ENCODE results near the gene MXI1.
"Not testable (repeated sequence)": the region's sequence is repeated elsewhere in the genome, so short reads cannot be mapped to it uniquely, and the experiment has no call there.

Gene MXI1

DNA sequence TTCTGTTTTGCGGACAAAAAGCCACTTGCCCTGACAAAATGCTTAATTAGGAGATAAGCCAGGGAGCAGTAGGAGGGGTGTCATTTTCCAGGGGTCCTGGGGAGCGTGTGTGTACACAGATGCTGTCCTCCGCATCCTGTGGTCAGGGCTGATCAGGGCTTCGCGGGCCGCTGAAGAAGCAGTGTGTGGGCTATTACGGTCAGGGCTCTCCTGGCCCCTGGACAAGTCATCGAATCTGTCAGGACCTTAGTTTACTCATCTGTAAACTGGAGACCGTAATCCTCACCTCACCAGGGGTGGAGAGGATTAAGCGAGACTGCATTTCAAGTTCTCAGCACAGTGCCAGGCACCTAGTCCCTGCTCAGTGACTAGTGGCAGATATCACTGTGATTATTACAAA is 26.0 kb upstream of the MXI1 start:
- DNase-seq (ENCODE audit: low spot score): no peak

DNA sequence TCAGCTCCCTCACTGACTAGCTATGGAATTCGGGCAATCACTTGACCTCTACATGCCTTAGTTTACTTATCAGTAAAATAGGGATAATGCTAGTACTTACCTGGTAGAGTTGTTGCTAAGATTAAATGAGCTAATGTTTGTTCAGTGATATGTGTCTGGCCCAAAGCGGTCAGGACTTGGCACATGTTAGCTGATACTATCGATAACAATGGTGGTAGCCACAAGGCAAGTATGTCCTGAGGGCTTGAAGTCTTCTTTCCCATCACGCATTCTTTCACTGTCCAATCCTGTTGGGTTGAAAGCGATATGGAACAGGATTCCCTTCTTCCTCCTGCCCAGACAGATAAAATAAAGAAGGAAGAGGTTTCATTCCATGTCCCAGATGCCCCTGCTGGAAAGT is 25.5 kb upstream of the MXI1 start:
- no peak for DNase-seq (ENCODE audit: low spot score)

- no peak for DNase-seq (ENCODE audit: low spot score)
Measured at GRCh38 chr10:110184398-110184797, 23.0 kb upstream of the MXI1 start.

DNA sequence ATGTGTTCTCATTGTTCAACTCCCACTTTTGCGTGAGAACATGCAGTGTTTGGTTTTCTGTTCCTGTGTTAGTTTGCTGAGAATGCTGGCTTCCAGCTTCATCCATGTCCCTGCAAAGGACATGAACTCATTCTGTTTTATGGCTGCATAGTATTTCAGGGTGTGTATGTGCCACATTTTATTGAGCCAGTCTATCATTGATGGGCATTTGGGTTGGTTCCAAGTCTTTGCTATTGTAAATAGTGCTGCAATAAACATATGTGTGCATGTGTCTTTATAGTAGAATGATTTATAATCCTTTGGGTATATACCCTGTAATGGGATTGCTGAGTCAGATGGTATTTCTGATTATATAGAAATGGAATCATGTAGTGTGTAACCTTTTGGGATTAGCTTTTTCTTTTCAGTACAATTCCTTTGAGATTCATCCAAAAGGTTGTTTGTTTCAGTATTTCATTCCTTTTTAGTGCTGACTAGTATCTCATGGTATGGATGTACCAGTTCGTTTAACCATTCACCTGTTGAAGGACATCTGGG is 21.7 kb upstream of the MXI1 start:
- not testable (repeated sequence) for DNase-seq (ENCODE audit: low spot score)

DNA sequence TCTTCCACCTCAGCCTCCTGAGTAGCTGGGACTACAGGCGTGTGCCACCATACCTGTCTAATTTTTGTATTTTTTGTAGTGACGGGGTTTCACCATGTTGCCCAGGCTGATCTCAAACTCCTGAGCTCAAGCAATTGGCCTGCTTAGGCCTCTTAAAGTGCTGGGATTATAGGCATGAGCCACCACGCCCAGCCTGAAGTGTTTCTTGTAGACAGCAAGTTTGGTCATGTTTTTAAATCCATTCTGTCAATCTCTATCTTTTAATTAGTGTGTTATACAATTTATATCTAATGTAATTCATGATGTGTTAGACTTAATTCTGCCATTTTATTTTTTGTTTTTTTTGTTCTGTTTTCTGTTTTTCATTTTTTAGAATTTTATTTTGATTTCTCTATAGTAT is 17.2 kb upstream of the MXI1 start:
- DNase-seq (ENCODE audit: low spot score): no peak

GRCh38 chr10:110192552-110192951 is 14.9 kb upstream of the MXI1 start:
- no peak for DNase-seq (ENCODE audit: low spot score)

DNA sequence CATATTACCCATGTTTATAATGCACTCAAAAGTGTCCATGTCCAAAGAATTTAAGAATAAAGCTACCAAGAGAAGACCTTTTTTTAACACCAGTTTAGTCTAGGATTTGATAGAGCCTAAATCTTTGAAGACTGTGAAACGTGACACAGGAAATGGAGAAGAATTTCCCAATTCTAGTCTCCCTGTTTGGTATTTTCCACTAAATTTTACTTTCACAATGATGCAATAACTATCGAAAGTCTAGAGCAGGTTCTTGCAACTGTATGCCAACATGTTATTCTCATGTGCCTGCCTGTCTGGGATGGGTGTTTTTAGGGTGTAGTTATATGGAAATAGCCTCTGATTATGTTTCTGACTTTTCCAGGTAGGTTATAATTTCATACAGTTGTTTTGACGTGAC is 6.9 kb upstream of the MXI1 start:
- no peak for DNase-seq (ENCODE audit: low spot score)

GRCh38 chr10:110201046-110201445 is 6.4 kb upstream of the MXI1 start:
- not testable (repeated sequence) for DNase-seq (ENCODE audit: low spot score)

DNA sequence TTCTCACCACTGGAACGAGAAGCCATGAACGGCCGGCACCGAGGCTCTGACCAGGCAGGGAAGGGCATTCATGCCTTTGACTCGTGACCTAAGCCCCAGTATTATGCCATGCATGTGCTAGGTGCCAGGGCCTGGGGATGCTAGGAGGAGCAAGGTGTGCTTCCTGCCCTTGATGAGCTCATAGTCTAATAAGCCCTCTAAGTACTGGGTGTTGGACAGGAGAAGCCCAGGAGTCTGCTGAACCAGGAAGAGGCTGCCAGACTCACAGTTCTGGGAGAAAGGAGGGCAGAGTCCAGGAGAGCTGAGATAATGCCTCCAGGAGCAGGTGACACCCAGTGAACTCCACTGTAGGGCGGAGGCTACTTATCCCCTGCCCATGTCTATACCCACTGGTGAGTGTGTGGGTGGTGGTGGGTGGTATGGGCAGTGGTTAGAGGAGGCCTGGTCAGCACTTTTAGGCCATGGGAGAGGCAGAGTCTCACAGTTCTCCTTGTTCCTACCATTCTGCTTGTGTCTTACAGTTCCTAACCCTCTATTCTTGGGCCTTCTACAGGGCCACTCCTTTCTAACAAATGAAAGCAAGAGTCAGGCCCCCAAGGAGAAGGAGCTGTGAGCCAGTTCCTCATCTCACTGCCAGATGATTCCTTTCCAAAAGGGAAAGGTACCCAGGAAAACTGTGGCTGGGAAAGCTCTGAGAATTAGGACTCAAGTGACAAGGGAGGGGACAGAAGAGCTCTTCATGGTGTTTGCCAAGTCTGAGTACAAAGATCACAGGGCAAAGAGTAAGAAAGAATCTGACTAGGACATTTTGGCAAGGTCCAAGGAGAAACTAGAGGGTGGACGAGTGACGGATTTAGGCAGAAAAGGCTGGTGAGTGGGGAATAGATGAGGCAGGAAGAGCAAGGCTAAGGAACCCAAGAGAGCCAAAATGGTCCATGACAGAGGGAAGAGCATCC is 3.6 kb upstream of the MXI1 start:
- no peak for DNase-seq (ENCODE audit: low spot score)

DNA sequence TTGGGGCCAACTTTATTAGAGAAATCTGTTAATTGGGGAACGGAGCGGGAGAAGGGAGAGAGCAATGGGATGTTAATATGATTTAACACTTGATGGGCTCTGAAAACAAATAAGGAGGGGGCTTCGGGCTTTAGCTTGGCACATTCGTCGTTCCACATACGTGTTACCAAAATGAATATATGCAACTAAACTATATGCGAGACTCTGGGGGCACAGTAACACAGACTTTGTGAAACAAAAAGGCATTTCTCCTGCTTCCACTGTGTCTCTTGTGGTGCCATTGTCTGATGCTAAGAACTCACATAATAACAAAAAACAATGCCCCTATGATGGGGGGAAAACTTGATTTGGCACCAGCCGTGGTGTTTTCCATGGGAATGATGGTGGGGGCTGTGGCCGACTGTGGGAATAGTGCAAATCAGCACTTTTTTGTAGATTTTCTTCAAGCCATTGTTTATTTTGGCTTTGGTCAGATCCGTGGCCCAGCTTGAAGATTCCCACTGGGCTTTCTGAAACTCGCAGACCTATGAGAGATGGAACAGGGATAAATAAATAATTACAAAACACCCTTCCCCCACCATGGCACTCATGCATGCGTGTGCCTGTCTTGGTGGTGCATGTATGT is 2.2 kb upstream of the MXI1 start:
- no peak for DNase-seq (ENCODE audit: low spot score)

DNA sequence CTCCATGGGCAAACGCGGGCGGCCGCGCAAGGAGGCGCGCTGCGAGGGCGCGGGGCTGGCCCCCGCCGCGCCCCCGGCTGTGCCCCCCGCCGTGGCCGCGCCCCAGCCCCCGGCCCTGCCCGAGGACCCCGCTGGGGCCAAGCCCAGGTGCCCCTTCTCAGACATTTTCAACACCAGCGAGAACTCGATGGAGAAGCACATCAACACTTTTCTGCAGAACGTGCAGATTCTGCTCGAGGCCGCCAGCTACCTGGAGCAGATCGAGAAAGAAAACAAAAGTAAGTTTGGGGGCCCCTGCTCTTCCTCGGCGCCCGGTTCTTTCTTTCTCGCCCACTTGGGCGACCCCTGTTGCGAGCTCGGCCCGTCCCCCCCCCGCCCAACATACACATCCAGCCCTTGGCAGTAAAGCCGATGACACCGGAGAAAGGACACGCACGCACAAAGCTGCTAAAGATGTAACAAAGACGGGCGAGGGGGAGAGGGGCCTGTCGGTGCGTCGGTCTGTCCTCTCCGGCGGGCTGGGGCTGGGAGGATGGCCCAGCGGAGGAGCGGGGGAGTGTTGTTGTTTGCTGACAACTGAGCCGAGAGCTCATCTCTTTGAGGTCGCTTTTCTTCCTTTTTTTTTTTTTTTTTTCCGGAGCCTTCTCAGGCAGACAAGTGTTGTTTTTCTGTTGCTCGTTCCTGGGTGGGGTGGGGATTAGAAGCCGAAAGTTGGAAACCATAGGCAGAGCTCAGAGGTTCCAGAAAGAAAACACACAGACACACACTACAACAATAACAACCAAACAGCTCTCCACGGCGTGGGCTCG is 604 bp downstream of the MXI1 start:
- peak; percentile 28 for DNase-seq (ENCODE audit: low spot score)

DNA sequence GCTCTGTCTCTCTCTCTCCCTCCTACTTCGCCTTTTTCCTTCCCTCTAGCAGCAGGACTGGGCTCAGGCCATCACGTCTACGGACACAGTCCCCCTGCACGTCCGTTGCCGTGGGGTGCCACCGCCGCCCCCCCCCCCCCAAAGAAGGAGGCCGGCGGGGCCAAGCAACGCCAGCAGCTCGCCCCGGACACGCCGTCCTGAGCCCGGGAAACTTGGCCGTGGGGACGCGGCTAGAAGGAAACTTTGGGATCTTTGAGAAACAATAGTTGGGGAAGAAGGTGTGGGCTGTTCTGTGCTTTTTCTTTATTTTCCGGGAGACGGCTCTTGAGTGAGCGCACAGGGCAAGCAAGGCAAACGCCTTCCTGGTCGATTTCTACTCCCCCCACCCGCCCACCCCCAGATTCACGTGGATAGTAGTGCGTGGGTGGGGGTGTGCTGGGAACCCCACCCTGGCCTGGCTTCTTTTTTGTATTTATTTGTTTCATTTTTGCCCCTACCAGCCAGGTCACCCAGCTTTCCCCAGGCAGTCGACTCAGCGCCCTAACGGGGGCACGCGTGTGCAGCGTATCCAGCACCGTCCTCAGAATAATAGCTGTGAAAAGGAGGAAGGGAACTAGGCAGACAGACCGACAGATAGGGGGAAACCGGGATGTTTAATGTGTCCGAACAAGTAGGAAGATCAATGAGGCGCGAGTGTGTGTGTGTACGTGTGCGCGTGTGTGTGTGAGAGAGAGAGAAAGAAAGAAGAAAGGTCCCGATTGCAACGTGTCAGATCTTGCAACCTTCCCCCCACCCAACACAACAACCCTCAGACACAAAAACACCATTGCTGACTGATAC is 1.4 kb downstream of the MXI1 start:
- peak; percentile 29 for DNase-seq (ENCODE audit: low spot score)

DNA sequence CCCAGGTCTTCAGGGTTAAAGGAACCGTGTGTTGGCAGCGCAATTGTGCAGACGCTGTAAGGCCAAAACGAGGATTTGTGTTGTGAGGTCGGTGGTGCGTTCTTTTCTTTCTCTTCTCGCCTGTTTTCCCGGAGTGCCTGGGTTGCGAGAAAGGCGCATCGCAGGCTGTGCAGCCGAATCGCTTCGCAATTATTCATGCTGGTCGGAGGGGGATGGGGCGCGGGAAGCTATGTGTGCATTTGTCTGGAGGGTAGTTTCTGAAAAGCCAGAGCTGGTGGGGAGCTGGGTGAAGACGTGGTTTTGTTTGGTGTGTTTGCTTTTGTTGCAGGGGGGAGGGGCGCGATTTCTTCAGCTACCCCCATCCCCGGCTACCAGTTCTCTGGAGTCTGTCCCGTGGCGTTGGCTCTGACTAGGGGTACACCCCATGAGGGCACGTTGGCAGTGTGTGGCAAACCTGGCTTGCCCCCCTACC is 2.1 kb downstream of the MXI1 start:
- DNase-seq (ENCODE audit: low spot score): peak; percentile 65

DNA sequence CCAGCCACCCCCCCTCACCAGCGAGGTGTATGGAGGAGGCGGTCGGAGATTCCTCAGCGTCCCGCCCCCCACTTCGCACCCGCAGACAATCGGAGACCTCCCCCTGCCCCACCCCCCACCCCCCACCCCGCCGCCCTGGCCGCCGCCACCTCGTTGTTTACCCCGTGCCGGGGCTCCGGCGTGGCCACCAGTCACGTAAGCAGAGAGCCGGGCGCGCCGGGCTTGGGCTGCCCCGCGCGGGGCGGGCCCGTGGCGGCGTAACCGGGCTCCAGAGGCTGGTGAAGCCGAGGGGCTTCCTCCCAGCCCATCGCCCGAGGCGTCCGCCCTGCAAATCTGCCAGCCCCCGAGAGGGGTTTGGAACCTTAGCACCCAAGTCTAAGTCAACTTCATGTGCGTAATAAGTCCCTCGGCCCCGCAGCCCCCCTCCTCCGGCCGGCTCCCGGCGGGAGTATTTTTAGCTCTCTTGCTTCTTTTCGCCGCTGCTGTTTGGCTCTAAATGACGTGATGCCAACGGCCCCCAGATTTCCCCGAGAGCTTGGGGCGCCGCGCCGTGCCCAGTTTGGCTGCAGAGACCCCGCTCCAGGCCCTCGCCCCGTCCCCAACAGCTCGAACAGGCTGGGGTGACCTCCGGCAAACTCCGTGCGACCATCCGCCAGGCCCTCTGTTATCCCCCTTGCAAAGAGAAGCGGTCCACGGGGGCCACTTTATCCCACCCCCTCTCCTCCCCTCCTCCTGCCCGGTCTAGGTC is 2.7 kb downstream of the MXI1 start:
- DNase-seq (ENCODE audit: low spot score): peak; percentile 43

- peak; percentile 98 for DNase-seq (ENCODE audit: low spot score)
Measured at GRCh38 chr10:110210674-110211464, 3.5 kb downstream of the MXI1 start.

GRCh38 chr10:110211465-110211843 is 4.0 kb downstream of the MXI1 start:
- no peak for DNase-seq (ENCODE audit: low spot score)

DNA sequence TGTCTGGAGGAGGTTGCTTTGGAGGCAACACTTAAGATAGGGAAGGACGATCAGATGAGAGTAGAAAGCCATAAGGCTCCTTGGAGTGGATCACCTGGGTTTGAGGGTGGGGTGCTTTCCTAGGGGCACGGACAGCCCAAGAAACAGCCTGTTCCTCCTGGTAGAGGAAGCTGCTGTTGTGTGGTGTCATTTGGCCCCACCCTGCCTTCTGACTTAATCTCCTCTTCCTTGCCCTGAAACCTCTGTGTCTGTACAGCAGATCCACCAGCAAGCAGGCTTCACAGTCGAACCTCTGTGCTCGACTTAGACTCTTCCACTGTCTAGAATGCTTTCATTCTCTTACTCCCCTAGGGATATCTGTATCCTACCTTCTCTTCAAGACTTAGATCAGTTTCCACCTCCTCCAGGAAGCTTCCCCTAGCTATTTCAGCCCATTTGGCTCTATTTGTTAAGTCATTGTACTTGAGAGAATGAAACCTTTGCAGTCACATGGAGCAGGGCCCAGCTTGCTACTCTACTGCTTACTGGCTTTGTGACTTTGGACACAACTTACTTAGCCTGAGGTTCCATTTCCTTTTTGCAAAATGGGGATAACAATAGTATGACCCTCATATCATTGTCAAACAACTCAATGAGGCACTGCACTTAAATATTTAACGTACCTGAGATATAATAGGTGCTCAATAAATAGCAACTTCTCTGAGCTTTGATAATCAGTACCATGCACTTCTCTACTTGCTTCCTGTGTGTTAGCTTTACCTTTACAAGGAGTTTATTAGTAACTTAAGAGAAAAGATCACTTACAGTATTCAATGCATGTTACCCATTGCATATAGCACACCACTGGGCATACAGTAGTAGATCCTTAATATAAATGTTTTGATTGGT is 5.0 kb downstream of the MXI1 start:
- no peak for DNase-seq (ENCODE audit: low spot score)

- DNase-seq (ENCODE audit: low spot score): no peak
Measured at GRCh38 chr10:110214371-110214826, 7.0 kb downstream of the MXI1 start.
